Liver (tissue), 3 donors: ENCODE measurements around the gene TACR3.

ENCODE experiments used
- GABPA ChIP-seq, 2 donors: IDR thresholded peaks in 1 of 2; conservative IDR thresholded peaks in 1 of 2; 2 replicates each; pipeline ENCODE4 v1.6.1; 2016; ENCODE audit warnings: antibody characterized with exemption in 2 of 2, mild to moderate bottlenecking in 1 of 2, moderate library complexity in 1 of 2
- TF ChIP-seq, protein P1 (sequence below): fragments of 150-350 bp; IDR thresholded peaks from 2 replicates; pipeline ENCODE4 v1.5.1; 2017; ENCODE audit warnings: improper control_type of control experiment, low read depth, low read length; ENCODE audit not compliant: missing input control
- TF ChIP-seq, protein P2 (sequence below): IDR thresholded peaks from 2 replicates; pipeline ENCODE4 v1.6.1; 2016; ENCODE audit warnings: antibody characterized with exemption, mild to moderate bottlenecking
- donor health status: healthy.
- donor health status: healthy.

DNA sequence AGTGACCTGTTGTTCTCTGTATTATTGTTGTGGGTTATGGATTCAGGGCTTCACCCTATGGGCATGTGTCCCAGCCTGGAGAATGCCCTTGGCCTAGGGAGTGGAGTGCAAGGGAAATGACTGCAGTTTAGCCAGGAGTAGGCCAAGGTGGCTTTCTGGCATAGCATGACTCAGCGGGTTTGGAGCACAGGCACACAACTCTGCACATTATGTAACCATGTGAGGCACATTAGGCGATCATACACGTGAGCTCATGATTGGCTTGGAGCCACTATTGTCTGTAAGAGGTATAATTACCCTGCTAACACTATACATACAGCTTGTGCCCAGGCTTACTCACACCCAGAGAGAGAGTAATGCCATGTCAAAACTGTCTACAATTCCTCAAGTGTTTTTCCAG, 35.1 kb upstream of the TACR3 start:
- TF ChIP-seq, protein P1, sequence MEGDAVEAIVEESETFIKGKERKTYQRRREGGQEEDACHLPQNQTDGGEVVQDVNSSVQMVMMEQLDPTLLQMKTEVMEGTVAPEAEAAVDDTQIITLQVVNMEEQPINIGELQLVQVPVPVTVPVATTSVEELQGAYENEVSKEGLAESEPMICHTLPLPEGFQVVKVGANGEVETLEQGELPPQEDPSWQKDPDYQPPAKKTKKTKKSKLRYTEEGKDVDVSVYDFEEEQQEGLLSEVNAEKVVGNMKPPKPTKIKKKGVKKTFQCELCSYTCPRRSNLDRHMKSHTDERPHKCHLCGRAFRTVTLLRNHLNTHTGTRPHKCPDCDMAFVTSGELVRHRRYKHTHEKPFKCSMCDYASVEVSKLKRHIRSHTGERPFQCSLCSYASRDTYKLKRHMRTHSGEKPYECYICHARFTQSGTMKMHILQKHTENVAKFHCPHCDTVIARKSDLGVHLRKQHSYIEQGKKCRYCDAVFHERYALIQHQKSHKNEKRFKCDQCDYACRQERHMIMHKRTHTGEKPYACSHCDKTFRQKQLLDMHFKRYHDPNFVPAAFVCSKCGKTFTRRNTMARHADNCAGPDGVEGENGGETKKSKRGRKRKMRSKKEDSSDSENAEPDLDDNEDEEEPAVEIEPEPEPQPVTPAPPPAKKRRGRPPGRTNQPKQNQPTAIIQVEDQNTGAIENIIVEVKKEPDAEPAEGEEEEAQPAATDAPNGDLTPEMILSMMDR = no peak
- no peak for TF ChIP-seq GABPA (IDR thresholded peaks at IDR 0.05 in 1 of 2, conservative IDR thresholded peaks at IDR 0.05 in 1 of 2)
- TF ChIP-seq, protein P2, sequence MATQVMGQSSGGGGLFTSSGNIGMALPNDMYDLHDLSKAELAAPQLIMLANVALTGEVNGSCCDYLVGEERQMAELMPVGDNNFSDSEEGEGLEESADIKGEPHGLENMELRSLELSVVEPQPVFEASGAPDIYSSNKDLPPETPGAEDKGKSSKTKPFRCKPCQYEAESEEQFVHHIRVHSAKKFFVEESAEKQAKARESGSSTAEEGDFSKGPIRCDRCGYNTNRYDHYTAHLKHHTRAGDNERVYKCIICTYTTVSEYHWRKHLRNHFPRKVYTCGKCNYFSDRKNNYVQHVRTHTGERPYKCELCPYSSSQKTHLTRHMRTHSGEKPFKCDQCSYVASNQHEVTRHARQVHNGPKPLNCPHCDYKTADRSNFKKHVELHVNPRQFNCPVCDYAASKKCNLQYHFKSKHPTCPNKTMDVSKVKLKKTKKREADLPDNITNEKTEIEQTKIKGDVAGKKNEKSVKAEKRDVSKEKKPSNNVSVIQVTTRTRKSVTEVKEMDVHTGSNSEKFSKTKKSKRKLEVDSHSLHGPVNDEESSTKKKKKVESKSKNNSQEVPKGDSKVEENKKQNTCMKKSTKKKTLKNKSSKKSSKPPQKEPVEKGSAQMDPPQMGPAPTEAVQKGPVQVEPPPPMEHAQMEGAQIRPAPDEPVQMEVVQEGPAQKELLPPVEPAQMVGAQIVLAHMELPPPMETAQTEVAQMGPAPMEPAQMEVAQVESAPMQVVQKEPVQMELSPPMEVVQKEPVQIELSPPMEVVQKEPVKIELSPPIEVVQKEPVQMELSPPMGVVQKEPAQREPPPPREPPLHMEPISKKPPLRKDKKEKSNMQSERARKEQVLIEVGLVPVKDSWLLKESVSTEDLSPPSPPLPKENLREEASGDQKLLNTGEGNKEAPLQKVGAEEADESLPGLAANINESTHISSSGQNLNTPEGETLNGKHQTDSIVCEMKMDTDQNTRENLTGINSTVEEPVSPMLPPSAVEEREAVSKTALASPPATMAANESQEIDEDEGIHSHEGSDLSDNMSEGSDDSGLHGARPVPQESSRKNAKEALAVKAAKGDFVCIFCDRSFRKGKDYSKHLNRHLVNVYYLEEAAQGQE = no peak
